ENCODE data around the gene TEX14. TPM values are rescaled to one million over a fixed set of nuclear protein-coding genes. Genes with fewer than 3 reads are reported as not detected.

Gene TEX14
- total RNA-seq, 2 donors from 2014 or later: 0.92 TPM; not detected in 1

DNA sequence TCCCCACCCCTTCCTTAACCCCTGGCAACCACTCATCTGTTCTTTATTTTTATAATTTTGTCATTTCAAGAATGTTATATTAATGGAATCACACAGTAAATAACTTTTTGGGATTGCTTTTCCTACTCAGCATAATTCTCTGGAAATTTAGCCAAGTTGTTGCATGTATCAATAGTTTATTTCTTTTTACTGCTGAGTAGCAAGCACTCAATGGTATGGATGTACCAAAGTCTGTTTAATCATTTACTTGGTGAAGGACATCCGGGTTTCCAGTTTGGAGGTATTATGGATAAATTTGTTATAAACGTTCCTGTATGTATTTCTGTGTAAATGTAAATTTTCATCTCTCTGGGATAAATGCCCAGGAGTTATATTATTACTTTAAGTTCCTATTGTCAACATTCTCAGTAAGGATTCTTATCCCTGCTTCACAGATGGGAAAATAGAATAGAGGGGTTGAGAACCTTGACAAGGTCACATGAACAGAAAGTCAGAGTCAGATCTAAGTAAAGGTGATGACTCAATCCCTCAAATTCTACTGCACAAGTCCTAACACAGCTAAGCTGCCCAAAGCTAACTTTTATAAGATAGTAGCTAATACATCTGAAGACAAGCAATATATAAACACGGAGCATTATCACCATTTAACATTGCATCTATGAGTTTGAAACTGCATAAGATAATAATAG lies 115.0 kb downstream of the TEX14 start:
- no peaks in the 10 kb centered on the region for H3K27me3 ChIP-seq (replicated peaks; ENCODE audit: insufficient read depth)
- ATAC-seq (ENCODE audit: insufficient number of reproducible peaks, low FRiP score, low read depth) (no peak), DNase-seq (ENCODE audit: low spot score) (no peak)
- TF ChIP-seq, protein P1, sequence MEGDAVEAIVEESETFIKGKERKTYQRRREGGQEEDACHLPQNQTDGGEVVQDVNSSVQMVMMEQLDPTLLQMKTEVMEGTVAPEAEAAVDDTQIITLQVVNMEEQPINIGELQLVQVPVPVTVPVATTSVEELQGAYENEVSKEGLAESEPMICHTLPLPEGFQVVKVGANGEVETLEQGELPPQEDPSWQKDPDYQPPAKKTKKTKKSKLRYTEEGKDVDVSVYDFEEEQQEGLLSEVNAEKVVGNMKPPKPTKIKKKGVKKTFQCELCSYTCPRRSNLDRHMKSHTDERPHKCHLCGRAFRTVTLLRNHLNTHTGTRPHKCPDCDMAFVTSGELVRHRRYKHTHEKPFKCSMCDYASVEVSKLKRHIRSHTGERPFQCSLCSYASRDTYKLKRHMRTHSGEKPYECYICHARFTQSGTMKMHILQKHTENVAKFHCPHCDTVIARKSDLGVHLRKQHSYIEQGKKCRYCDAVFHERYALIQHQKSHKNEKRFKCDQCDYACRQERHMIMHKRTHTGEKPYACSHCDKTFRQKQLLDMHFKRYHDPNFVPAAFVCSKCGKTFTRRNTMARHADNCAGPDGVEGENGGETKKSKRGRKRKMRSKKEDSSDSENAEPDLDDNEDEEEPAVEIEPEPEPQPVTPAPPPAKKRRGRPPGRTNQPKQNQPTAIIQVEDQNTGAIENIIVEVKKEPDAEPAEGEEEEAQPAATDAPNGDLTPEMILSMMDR (IDR thresholded peaks at IDR 0.05): no peak
- H3K4me1 ChIP-seq (ENCODE audit: control insufficient read depth in 1 of 2, low read depth in 2 of 2): peaks cover 6 to 12% of the 10 kb centered on the region in 2 donors
- H3K4me3 ChIP-seq: no peak overlapping the region
- no peaks in the 10 kb centered on the region for H3K9me3 ChIP-seq
- H3K27ac ChIP-seq: no peak overlapping the region
- no peaks in the 10 kb centered on the region for H3K36me3 ChIP-seq

DNA sequence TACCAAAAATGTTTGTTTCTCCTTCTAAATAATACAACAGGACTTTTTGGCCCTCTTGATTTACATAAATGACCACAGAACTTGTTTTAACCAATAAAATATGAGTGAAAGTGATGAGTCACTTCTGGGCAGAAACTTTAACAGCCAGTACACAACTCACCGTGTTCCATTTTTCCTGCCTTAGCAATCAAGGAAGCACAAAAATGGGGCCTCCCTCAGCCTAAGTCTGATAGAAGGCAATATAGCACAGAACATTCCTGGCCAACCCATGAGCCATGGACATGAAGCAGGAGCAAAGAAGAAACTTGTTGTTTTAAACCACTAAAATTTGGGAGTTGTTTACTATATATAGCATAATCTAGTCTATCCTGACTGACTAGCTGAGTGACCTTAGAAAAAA lies 116.3 kb downstream of the TEX14 start:
- ATAC-seq (ENCODE audit: insufficient number of reproducible peaks, low FRiP score, low read depth): no peak
- TF ChIP-seq, protein P1 (IDR thresholded peaks at IDR 0.05): no peak
- peak overlapping the region in 1 of 2 donors; percentile 16 for H3K27ac ChIP-seq
- DNase-seq (ENCODE audit: low spot score): no peak
- H3K4me1 ChIP-seq (ENCODE audit: control insufficient read depth in 1 of 2, low read depth in 2 of 2): peaks cover 6 to 12% of the 10 kb centered on the region in 2 donors
- no peak overlapping the region for H3K4me3 ChIP-seq
- H3K27me3 ChIP-seq (replicated peaks; ENCODE audit: insufficient read depth): no peaks in the 10 kb centered on the region
- no peaks in the 10 kb centered on the region for H3K36me3 ChIP-seq
- H3K9me3 ChIP-seq: no peaks in the 10 kb centered on the region

DNA sequence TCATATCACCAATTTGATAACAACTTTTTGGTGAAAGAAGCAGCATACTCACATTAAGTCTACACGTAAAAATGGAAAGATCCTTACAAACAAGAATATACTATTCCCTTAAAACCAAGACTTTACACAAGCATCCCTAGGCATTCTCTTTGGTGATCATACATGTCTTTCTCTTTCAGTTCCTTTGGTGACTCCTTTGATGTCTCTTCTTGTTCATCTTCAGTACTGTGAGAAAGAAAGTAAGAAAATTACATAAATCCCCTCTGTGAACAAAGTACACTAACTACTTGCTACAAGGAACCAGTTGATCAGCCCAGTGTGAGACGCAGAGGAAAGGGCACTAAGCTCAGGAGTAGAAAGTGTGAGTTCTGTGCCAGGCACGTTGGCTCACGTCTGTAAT lies 117.8 kb downstream of the TEX14 start:
- ATAC-seq (ENCODE audit: insufficient number of reproducible peaks, low FRiP score, low read depth): no peak
- Histone ChIP-seq H3K9me3 (no peaks in the 10 kb centered on the region), H3K4me1 (ENCODE audit: control insufficient read depth in 1 of 2, low read depth in 2 of 2) (peaks cover 6 to 12% of the 10 kb centered on the region in 2 donors), H3K27me3 (replicated peaks; ENCODE audit: insufficient read depth) (no peaks in the 10 kb centered on the region), H3K4me3 (no peak overlapping the region), H3K36me3 (no peaks in the 10 kb centered on the region), H3K27ac (no peak overlapping the region)
- TF ChIP-seq, protein P1 (IDR thresholded peaks at IDR 0.05): no peak
- no peak for DNase-seq (ENCODE audit: low spot score)

DNA sequence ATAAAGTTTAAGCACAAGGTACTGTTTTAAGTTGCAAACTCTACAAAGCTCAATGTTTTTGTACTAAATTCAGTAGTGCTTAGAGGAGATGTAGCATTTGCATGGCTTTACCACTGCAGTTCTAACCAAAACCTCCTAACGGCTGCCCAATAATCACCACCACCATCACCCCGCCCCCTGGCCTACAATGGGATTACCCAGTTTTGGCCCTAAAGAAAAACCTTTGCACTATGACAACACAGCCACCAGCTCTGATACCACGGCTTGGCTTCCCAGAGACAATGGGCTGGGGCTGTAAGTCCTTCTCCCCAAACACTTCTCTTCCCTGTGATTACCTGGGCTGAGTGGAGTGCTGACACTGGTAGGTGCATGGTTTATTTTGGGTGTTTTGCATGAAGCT lies 119.0 kb downstream of the TEX14 start:
- H3K27me3 ChIP-seq (replicated peaks; ENCODE audit: insufficient read depth): no peaks in the 10 kb centered on the region
- no peaks in the 10 kb centered on the region for H3K9me3 ChIP-seq
- ATAC-seq (ENCODE audit: insufficient number of reproducible peaks, low FRiP score, low read depth): no peak
- TF ChIP-seq, protein P1 (IDR thresholded peaks at IDR 0.05): no peak
- no peaks in the 10 kb centered on the region for H3K36me3 ChIP-seq
- peaks cover 6 to 12% of the 10 kb centered on the region in 2 donors for H3K4me1 ChIP-seq (ENCODE audit: control insufficient read depth in 1 of 2, low read depth in 2 of 2)
- no peak overlapping the region for H3K27ac ChIP-seq
- no peak overlapping the region for H3K4me3 ChIP-seq
- no peak for DNase-seq (ENCODE audit: low spot score)

DNA sequence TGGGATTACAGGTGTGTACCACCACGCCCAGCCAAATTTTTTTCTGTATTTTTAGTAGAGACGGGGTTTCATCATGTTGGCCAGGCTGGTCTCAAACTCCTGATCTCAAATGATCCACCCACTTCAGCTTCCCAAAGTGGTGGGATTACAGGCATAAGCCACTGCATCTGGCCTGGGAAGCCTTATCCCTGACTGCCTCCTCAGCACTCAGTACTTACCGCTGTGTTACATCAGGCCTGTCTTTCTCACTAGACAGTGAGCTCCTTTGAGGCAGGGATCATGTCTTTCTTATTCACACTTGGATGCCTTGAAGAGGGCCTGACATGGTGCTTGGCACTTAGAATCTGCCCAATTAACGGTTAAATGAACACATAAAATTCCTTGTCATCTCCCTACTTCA lies 121.1 kb downstream of the TEX14 start:
- ATAC-seq (ENCODE audit: insufficient number of reproducible peaks, low FRiP score, low read depth) (no peak), DNase-seq (ENCODE audit: low spot score) (no peak)
- Histone ChIP-seq H3K27ac (no peak overlapping the region), H3K9me3 (no peaks in the 10 kb centered on the region), H3K36me3 (no peaks in the 10 kb centered on the region), H3K4me3 (no peak overlapping the region), H3K27me3 (replicated peaks; ENCODE audit: insufficient read depth) (no peaks in the 10 kb centered on the region), H3K4me1 (ENCODE audit: control insufficient read depth in 1 of 2, low read depth in 2 of 2) (peaks cover 3 to 4% of the 10 kb centered on the region in 2 donors)
- TF ChIP-seq, protein P1 (IDR thresholded peaks at IDR 0.05): no peak

All from thoracic aorta (tissue), 2 donors.